HepG2 (cell line): ENCODE results near the gene ESYT2. TPM values are rescaled to one million over a fixed set of nuclear protein-coding genes. Genes with fewer than 3 reads are reported as not detected.
A peak's percentile ranks its signal among the peaks of the same experiment; 100 is the strongest.

ENCODE experiments used
- ATAC-seq: fragments of 200-7000 bp; cut with Tn5 transposase; 3 replicates; pipeline ENCODE4 v1.9.1; 2020; ENCODE audit warnings: mild to moderate bottlenecking, moderate library complexity
- BruUV-seq: library from RNA; stranded (reverse); fragments of 400-500 nt; replicated peaks from 2 replicates; lab custom pipeline; 2021; lab: Mats Ljungman, UMichigan
- CTCF ChIA-PET: fragments of 300-600 bp; formaldehyde crosslinking; extraction: SDS; loops from one replicate; lab custom pipeline; 2021; ENCODE audit warnings: low total read pairs, inconsistent platforms, low intra/inter-chr PET ratio; lab: Yijun Ruan, JAX
- POLR2A ChIA-PET: fragments of 350-600 bp; sonication (Branson Sonifier 250); formaldehyde crosslinking; loops from one replicate; lab custom pipeline; 2020; ENCODE audit warnings: antibody characterized with exemption, inconsistent platforms; lab: Yijun Ruan, JAX
- DNase-seq: peaks from one replicate; pipeline ENCODE4 v3.0.0-alpha.2; 2015; ENCODE audit warnings: low spot score
- FAIRE-seq: peaks from 3 replicates; lab custom pipeline; 2011; peaks lifted over from hg19 to GRCh38; lab: Jason Lieb, UNC
- H2AFZ ChIP-seq: one replicate; pipeline ENCODE4 v1.6.1; 2011; ENCODE audit warnings: low read length, inconsistent platforms
- H3K27ac ChIP-seq: fragments of 300-600 bp; 3 replicates; pipeline ENCODE4 v1.8.0; 2011; ENCODE audit warnings: mixed run types, mild to moderate bottlenecking, mixed read lengths, low read length, inconsistent platforms; ENCODE audit not compliant: insufficient read depth; ENCODE audit errors: extremely low read length
- H3K27me3 ChIP-seq, 2 experiments: fragments of 200-600 bp in 1 of 2; 2 replicates in 1 of 2; 3 replicates in 1 of 2; pipeline versions ENCODE4 v1.6.0 to v1.8.0; 2011; ENCODE audit warnings: low read length in 2 of 2, mild to moderate bottlenecking in 2 of 2, moderate library complexity in 2 of 2, inconsistent platforms in 1 of 2; ENCODE audit not compliant: insufficient read depth in 2 of 2, control insufficient read depth in 1 of 2
- H3K36me3 ChIP-seq, 2 experiments: fragments of 200-600 bp in 1 of 2; replicated peaks in 1 of 2; 2 replicates in 1 of 2; 3 replicates in 1 of 2; pipeline versions ENCODE4 v1.5.1 to v1.8.0; 2011; ENCODE audit warnings: low read length in 2 of 2, inconsistent platforms in 1 of 2; ENCODE audit not compliant: insufficient read depth in 2 of 2, control insufficient read depth in 1 of 2
- H3K4me1 ChIP-seq: 2 replicates; pipeline ENCODE4 v1.5.1; 2012; ENCODE audit warnings: low read length, inconsistent platforms; ENCODE audit not compliant: insufficient read depth
- H3K4me2 ChIP-seq: 2 replicates; pipeline ENCODE4 v1.6.0; 2011; ENCODE audit warnings: low read depth, low read length, inconsistent platforms
- H3K4me3 ChIP-seq, 3 experiments: fragments of 200-600 bp in 1 of 3; sonication (generic), shearing (Covaris generic) in 1 of 3; replicated peaks in 1 of 3; 2 replicates each; pipeline ENCODE4 v1.5.1; 2011 to 2016; ENCODE audit warnings: low read length in 3 of 3, inconsistent platforms in 2 of 3, low read depth in 2 of 3, mild to moderate bottlenecking in 2 of 3, control low read depth in 1 of 3, mixed read lengths in 1 of 3; ENCODE audit not compliant: insufficient read depth in 1 of 3
- H3K79me2 ChIP-seq: one replicate; pipeline ENCODE4 v1.6.1; 2011; ENCODE audit warnings: low read length, inconsistent platforms; ENCODE audit not compliant: insufficient read depth
- H3K9ac ChIP-seq: 2 replicates; pipeline ENCODE4 v1.6.0; 2011; ENCODE audit warnings: mild to moderate bottlenecking, low read depth, low read length, inconsistent platforms; ENCODE audit not compliant: insufficient read depth
- H3K9me3 ChIP-seq: 2 replicates; pipeline ENCODE4 v1.5.1; 2012; ENCODE audit warnings: mild to moderate bottlenecking, low read length
- H4K20me1 ChIP-seq: 2 replicates; pipeline ENCODE4 v1.6.0; 2011; ENCODE audit warnings: inconsistent platforms, mild to moderate bottlenecking, low read length, moderate library complexity; ENCODE audit not compliant: insufficient read depth
- EP300 ChIP-seq, 3 experiments: sonication (generic) in 1 of 3; formaldehyde crosslinking in 1 of 3; IDR thresholded peaks; 2 replicates each; pipeline versions ENCODE4 v1.5.1 to v1.6.1; 2011 to 2020; ENCODE audit warnings: low read depth in 2 of 3, low read length in 2 of 3, borderline replicate concordance in 1 of 3, improper control_type of control experiment in 1 of 3, mild to moderate bottlenecking in 1 of 3, missing genetic modification reagents in 1 of 3, moderate library complexity in 1 of 3
- ETV5 ChIP-seq: IDR thresholded peaks from 2 replicates; pipeline ENCODE4 v1.6.1; 2018; ENCODE audit warnings: missing biosample characterization, missing genetic modification reagents, inconsistent platforms, borderline replicate concordance
- ZBTB7A ChIP-seq: sonication (generic); formaldehyde crosslinking; IDR thresholded peaks from 2 replicates; pipeline ENCODE4 v1.8.0; 2022; ENCODE audit warnings: mild to moderate bottlenecking, missing genetic modification reagents
- ZNF3 ChIP-seq: IDR thresholded peaks from 2 replicates; pipeline ENCODE4 v1.7.0; 2017; ENCODE audit warnings: inconsistent platforms
- WGBS: methylation state at CpG from one replicate; pipeline ENCODE4 v1.1.6; 2017; ENCODE audit warnings: low lambda C conversion rate; 5-methylcytosine and 5-hydroxymethylcytosine counted together
- in situ Hi-C: cut with HindIII; loops from 2 replicates; pipeline ENCODE4 v1.10.0; 2017; ENCODE audit warnings: low pct_unique_long_range_greater_than_20kb; ENCODE audit not compliant: extremely low pct_ligation_motif_present
- intact Hi-C: fragments of 100-400 bp; cut with micrococcal nuclease; formaldehyde crosslinking; loops from one replicate; pipeline ENCODE4 v1.10.0; 2022; ENCODE audit not compliant: unreplicated experiment
- polyA plus RNA-seq, 8 experiments: library from polyadenylated mRNA; depleted of rRNA in 3 of 8; stranded (reverse) in 7 of 8; unstranded in 1 of 8; fragments of >200 nt; fragmentation: Illumina TruSeq in 4 of 8; extraction: Trizol in 4 of 8; gene quantifications; 2 replicates each; pipeline versions ENCODE4 v1.2.1 to v1.2.3, GENCODE V29; 2011 to 2016; ENCODE audit warnings: low read depth in 4 of 8, missing spikeins in 1 of 8, mixed read lengths in 1 of 8; ENCODE audit not compliant: insufficient read depth in 1 of 8
- total RNA-seq, 5 experiments: library from RNA; depleted of rRNA; stranded (reverse); fragments of >200 nt; fragmentation: Illumina TruSeq; extraction: Trizol; gene quantifications; 2 replicates each; pipeline ENCODE4 v1.2.3, GENCODE V29; 2016; ENCODE audit warnings: low read depth in 1 of 5
- TF ChIP-seq, protein P1 (sequence below): sonication (generic); formaldehyde crosslinking; IDR thresholded peaks from 2 replicates; pipeline ENCODE4 v1.4.0; 2020; ENCODE audit warnings: missing genetic modification reagents
- TF ChIP-seq, protein P2 (sequence below): sonication (generic); formaldehyde crosslinking; IDR thresholded peaks from 2 replicates; pipeline ENCODE4 v1.5.1; 2020; ENCODE audit warnings: missing genetic modification reagents, mild to moderate bottlenecking, borderline replicate concordance

The ESYT2 gene
- total and polyA plus RNA-seq, 2 of the 13 experiments (the other 11 are each of a cell fraction or from before 2014, with no cell fraction given), result 28.5 to 37.3 TPM

DNA sequence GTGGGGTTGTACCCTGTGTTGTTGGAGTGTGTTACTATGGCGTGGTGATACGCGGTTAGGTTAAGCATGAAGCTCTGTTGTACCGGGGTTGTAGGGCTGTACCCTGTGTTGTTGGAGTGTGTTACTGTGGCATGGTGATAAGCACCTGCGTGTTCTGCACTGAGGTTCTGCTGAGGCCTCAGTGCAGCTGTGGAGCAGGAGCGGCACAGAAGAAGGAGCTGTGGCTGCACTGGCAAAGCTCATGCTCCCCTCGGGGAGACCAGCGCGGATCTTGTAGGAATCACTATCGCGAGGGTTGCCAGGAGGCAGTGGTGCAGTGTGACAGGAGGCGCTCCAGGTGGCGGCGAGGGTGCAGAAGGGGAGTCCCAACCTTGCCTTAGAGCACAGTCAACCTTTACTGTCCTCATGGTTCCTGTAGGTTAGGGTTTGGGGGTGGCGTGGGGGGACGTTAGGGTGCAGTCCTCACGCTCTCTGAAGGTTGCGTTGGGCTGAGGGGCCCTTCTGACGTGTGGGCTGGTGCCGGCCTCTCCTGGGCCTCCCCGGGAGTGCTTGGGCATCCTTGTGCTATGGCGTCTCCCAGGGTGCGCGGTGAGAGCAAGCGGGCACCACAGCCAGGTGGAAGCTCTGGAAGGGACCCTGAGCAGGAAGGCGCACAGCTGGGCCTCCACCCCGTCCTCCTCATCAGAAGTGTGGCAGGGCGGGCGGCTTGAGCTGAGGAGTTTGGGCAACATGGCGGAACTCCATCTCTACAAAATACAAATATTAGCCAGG lies 38.1 kb upstream of the ESYT2 start:
- ChIA-PET POLR2A (interaction anchor here (1.0 kb wide), 1 partner anchor 17 kb away, joined by 3 read pairs; no protein-coding TSS in a partner anchor), CTCF (no interaction called here)
- DNase-seq, result no peak
- H3K4me1 ChIP-seq, result peaks cover 48% of the 10 kb centered on the region
- no peak for ATAC-seq
- no peaks in the 10 kb centered on the region for H3K79me2 ChIP-seq
- H4K20me1 ChIP-seq, result no peaks in the 10 kb centered on the region
- H2AFZ ChIP-seq, result no peak overlapping the region
- intact Hi-C loops, result no loop called here
- FAIRE-seq, result no peak
- H3K27me3 ChIP-seq, result no peaks in the 10 kb centered on the region
- no TSS peak for BruUV-seq
- H3K9me3 ChIP-seq, result no peaks in the 10 kb centered on the region
- over 99% methylated on average over 17 of the region's 30 CpGs for WGBS
- no peak overlapping the region for H3K4me2 ChIP-seq
- in situ Hi-C loops, result no loop called here
- no peak overlapping the region for H3K9ac ChIP-seq
- H3K27ac ChIP-seq, result no peak overlapping the region
- TF ChIP-seq EP300 (IDR thresholded peaks at IDR 0.05; ENCODE audit: low read depth in 2 of 2, low read length in 2 of 2) (no peak), EP300 (CRISPR knock-in tag; IDR thresholded peaks at IDR 0.05; ENCODE audit: borderline replicate concordance) (no peak), ZBTB7A (CRISPR knock-in tag) (no peak), ETV5 (CRISPR knock-in tag) (no peak), ZNF3 (CRISPR knock-in tag) (no peak)
- TF ChIP-seq, protein P1, sequence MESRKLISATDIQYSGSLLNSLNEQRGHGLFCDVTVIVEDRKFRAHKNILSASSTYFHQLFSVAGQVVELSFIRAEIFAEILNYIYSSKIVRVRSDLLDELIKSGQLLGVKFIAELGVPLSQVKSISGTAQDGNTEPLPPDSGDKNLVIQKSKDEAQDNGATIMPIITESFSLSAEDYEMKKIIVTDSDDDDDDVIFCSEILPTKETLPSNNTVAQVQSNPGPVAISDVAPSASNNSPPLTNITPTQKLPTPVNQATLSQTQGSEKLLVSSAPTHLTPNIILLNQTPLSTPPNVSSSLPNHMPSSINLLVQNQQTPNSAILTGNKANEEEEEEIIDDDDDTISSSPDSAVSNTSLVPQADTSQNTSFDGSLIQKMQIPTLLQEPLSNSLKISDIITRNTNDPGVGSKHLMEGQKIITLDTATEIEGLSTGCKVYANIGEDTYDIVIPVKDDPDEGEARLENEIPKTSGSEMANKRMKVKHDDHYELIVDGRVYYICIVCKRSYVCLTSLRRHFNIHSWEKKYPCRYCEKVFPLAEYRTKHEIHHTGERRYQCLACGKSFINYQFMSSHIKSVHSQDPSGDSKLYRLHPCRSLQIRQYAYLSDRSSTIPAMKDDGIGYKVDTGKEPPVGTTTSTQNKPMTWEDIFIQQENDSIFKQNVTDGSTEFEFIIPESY (CRISPR knock-in tag), result 0 out of 2 replicates have a peak, but pooled peaks have one; percentile 22
- TF ChIP-seq, protein P2, sequence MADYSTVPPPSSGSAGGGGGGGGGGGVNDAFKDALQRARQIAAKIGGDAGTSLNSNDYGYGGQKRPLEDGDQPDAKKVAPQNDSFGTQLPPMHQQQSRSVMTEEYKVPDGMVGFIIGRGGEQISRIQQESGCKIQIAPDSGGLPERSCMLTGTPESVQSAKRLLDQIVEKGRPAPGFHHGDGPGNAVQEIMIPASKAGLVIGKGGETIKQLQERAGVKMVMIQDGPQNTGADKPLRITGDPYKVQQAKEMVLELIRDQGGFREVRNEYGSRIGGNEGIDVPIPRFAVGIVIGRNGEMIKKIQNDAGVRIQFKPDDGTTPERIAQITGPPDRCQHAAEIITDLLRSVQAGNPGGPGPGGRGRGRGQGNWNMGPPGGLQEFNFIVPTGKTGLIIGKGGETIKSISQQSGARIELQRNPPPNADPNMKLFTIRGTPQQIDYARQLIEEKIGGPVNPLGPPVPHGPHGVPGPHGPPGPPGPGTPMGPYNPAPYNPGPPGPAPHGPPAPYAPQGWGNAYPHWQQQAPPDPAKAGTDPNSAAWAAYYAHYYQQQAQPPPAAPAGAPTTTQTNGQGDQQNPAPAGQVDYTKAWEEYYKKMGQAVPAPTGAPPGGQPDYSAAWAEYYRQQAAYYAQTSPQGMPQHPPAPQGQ (CRISPR knock-in tag), result no peak
- H3K36me3 ChIP-seq, result peaks cover 0 to 12% of the 10 kb centered on the region in 2 experiments; a peak in 2 of 5 replicates
- H3K4me3 ChIP-seq, result no peak overlapping the region
